ENCODE measurements around the gene ZNF593OS. TPM values are rescaled to one million over a fixed set of nuclear protein-coding genes. Genes with fewer than 3 reads are reported as not detected.
A peak's percentile ranks its signal among the peaks of the same experiment; 100 is the strongest.

The ZNF593OS gene
- total RNA-seq, 4 donors from 2014 or later, result not detected

DNA sequence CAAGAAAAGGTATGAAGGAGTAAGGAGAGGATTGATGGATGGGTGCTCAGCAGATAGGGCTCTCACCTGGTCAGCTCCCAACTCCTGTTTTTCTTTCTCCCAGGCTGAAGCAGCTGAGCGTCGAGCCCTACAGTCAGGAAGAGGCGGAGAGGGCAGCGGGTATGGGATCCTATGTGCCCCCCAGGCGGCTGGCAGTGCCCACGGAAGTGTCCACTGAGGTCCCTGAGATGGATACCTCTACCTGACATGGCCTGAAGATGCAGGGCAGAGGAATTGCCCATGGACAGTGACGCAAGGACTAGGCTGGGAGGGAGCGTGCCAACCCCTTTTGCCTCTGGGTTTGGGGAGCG lies 1.2 kb downstream of the ZNF593OS start:
- Histone ChIP-seq H3K27ac (peak overlapping the region in 2 of 4 donors; percentile 76 to 79), H3K9me3 (no peaks in the 10 kb centered on the region), H3K36me3 (no peaks in the 10 kb centered on the region), H3K4me1 (peaks cover 0 to 14% (median 3%) of the 10 kb centered on the region in 4 donors), H3K4me3 (peak overlapping the region; percentile 67 to 81 (median 74)), H3K27me3 (no peaks in the 10 kb centered on the region)
- no peak for DNase-seq
- TF ChIP-seq, protein P1, sequence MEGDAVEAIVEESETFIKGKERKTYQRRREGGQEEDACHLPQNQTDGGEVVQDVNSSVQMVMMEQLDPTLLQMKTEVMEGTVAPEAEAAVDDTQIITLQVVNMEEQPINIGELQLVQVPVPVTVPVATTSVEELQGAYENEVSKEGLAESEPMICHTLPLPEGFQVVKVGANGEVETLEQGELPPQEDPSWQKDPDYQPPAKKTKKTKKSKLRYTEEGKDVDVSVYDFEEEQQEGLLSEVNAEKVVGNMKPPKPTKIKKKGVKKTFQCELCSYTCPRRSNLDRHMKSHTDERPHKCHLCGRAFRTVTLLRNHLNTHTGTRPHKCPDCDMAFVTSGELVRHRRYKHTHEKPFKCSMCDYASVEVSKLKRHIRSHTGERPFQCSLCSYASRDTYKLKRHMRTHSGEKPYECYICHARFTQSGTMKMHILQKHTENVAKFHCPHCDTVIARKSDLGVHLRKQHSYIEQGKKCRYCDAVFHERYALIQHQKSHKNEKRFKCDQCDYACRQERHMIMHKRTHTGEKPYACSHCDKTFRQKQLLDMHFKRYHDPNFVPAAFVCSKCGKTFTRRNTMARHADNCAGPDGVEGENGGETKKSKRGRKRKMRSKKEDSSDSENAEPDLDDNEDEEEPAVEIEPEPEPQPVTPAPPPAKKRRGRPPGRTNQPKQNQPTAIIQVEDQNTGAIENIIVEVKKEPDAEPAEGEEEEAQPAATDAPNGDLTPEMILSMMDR (IDR thresholded peaks at IDR 0.05), result no peak
- no peak for TF ChIP-seq POLR2A (IDR thresholded peaks at IDR 0.05)

DNA sequence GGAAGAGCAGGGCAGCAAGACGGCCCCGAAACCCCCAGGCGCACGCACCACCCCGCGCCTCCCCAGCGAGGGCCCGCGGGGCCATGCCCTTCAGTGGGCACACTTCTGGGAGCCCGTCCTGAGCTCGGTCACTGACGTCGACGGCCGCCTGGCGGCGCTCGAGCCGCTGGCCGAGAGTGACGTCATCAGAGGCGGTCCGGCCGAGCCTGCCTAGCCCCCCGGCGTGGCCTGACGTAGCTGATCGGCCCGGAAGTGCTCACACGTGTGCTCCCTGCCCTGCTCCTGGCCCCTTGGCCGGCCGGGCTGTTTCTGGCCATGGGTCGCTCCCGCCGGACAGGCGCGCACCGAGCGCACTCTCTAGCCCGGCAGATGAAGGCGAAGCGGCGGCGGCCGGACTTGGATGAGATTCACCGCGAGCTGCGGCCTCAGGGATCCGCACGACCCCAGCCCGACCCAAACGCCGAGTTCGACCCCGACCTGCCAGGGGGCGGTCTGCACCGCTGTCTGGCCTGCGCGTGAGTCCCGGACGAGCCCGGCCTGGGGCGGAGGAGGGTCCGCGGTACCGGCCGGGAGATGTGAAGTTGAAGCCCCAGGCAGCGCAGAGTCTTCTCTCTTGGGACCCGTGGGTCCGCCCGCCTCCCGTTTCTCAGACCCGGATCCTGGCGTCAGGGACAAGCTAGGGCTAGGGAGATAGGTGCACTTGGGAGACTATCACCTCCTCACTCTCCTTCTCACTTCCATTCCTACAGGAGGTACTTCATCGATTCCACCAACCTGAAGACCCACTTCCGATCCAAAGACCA lies 1.8 kb downstream of the ZNF593OS start, which contains the start of gene ZNF593:
TSS of gene ZNF593 (plus strand) at position 240 of the 803 bp plus-strand sequence. CDS start at position 316, 76 bp downstream.
- Histone ChIP-seq H3K4me3 (peak within 1 kb of the TSS; percentile 67 to 81 (median 74)), H3K27me3 (no peaks in the 10 kb centered on the region), H3K36me3 (no peaks in the 10 kb centered on the region), H3K27ac (peak within 1 kb of the TSS; percentile 55 to 79 (median 74)), H3K4me1 (peaks cover 0 to 14% (median 3%) of the 10 kb centered on the region in 4 donors), H3K9me3 (no peaks in the 10 kb centered on the region)
- TF ChIP-seq, protein P1 (IDR thresholded peaks at IDR 0.05), result peak; percentile 94 to 99 (median 97)
- peak; percentile 33 to 62 for TF ChIP-seq POLR2A (IDR thresholded peaks at IDR 0.05)
- DNase-seq, result peak; percentile 89 to 96 (median 94)

DNA sequence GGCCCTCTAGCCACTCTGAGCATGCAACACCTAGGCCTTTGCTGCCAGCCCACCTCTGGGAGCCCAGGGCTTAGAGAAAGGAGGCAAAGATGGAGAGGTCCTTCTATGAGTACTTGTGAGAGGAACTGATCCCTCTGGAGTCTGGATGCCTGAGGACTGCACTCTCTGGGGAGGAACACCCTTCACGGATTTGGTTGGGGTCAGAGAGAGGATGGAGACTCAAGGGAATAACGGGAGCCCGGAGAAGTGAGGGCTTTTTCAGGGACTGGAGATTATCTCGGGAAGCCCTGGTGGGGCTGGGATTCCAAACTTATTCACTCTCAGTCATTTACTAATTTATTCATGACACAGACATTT lies 2.5 kb downstream of the ZNF593OS start:
- Histone ChIP-seq H3K27me3 (no peaks in the 10 kb centered on the region), H3K9me3 (no peaks in the 10 kb centered on the region), H3K4me1 (peaks cover 0 to 14% (median 5%) of the 10 kb centered on the region in 4 donors), H3K36me3 (no peaks in the 10 kb centered on the region), H3K27ac (peak overlapping the region in 1 of 4 donors; percentile 76), H3K4me3 (peak overlapping the region; percentile 67 to 81 (median 74))
- no peak for TF ChIP-seq POLR2A (IDR thresholded peaks at IDR 0.05)
- TF ChIP-seq, protein P1 (IDR thresholded peaks at IDR 0.05), result no peak
- no peak for DNase-seq

DNA sequence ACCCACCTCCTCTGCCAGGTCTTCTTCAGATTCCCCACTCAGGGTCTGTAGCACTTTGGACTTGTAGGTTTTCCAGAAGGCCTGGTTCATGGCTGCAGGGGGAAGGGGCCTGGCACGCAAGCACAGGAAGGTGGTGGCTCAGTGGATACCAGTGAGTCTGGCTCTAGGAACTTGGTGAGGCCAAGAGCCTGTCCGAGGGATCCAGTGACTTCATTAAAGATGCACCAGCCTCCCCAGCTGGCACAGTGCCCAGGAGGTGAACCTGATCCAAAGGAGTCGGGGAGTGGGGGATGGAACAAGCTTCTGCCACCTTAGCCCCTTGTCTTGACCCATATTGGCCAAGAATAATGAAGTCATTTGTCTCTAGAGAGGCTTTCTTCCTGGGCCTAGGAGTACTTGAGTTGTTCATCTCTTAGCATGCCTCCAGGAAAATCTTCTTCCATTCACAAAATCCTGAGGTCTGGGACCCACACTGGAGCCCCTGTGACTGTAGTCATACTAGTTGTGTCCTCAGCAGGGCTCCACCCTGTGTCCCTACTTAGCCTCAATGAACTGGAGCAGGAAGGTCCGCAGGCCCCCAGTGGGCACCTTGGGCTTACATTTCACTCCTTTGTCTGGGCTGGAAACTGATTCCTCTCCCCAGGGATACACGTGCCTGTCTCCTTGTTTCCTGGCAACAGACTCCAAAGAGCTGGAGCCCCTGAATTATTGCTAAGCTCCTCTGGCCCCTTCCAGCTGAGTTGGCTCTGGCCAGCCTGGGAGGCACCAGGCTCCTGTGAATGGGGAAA lies 3.0 kb downstream of the ZNF593OS start, which contains the start of gene C1orf232:
TSS of gene C1orf232 (minus strand) at position 554 of the 788 bp plus-strand sequence. CDS start at position 90, 464 bp downstream.
- no peaks in the 10 kb centered on the region for H3K36me3 ChIP-seq
- peak within 1 kb of the TSS; percentile 55 to 79 (median 74) for H3K27ac ChIP-seq
- H3K4me1 ChIP-seq, result peaks cover 0 to 18% (median 7%) of the 10 kb centered on the region in 4 donors
- H3K9me3 ChIP-seq, result no peaks in the 10 kb centered on the region
- H3K27me3 ChIP-seq, result no peaks in the 10 kb centered on the region
- DNase-seq, result no peak
- H3K4me3 ChIP-seq, result peak within 1 kb of the TSS; percentile 67 to 81 (median 74)
- no peak for TF ChIP-seq POLR2A (IDR thresholded peaks at IDR 0.05)
- TF ChIP-seq, protein P1 (IDR thresholded peaks at IDR 0.05), result no peak

DNA sequence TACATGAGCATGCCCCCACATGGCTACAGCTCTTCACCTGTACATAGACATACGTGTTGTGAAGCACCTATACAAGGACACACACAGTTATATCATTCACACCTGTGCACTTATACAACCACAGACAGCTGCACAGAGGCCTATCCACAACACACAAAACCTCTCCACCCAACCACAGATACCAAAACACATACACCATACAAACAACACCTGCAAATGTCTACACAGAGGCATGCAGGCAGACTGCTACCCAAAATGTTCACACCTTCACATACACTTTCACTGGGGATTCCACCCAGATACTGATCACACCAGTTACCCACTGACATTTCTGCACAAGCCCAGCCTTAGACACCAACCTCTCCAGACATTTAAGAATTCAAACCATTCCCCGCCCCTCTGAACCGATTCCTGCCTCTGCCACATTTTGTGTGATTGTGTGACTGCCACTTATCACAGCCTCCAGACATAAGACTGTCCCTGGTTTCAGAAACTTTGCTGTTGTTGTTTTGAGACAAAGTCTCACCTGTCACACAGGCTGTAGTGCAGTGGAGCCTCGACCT lies 4.8 kb downstream of the ZNF593OS start:
- no peak for TF ChIP-seq POLR2A (IDR thresholded peaks at IDR 0.05)
- TF ChIP-seq, protein P1 (IDR thresholded peaks at IDR 0.05), result no peak
- Histone ChIP-seq H3K27ac (no peak overlapping the region), H3K27me3 (no peaks in the 10 kb centered on the region), H3K4me1 (peaks cover 0 to 24% (median 7%) of the 10 kb centered on the region in 4 donors), H3K36me3 (no peaks in the 10 kb centered on the region), H3K9me3 (no peaks in the 10 kb centered on the region), H3K4me3 (no peak overlapping the region)
- no peak for DNase-seq
